ENCODE results near the gene FOXD1. TPM values are rescaled to one million over a fixed set of nuclear protein-coding genes. Genes with fewer than 3 reads are reported as not detected.

Gene FOXD1
- total and polyA plus RNA-seq, 9 of the 15 experiments (the other 6 are each of a cell fraction or from before 2014, with no cell fraction given) = 0.03 to 0.40 (median 0.10) TPM; not detected in 4

DNA sequence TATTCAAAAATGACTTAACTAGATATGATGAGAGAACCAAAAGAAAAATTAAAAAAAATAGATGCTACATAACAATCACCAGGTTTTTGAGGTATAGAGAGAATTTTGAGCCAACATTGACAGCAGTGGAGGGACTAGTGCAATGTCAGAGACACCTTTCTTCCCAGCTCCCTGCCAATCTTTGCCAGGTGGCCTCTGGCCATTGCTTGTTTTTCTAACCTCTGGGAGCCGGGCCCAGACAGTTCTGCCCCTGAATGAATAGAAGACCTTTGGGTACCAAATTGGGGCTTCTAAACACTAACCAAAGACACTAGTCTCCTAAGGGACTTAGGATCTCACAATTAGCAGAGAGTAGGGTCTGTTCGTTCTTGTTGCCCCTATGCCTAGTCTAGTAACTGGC lies 33.4 kb downstream of the FOXD1 start:
- TF ChIP-seq RNF2 (IDR thresholded peaks at IDR 0.05) = no peak
- TF ChIP-seq ZSCAN32 (CRISPR knock-in tag; IDR thresholded peaks at IDR 0.05) = no peak
- TF ChIP-seq ZNF609 (CRISPR knock-in tag; IDR thresholded peaks at IDR 0.05; ENCODE audit: borderline replicate concordance) = no peak
- no peak for TF ChIP-seq ZNF77 (CRISPR knock-in tag; IDR thresholded peaks at IDR 0.05)
- TF ChIP-seq RREB1 (CRISPR knock-in tag; IDR thresholded peaks at IDR 0.05) = no peak
- no peak for TF ChIP-seq SP1 (CRISPR knock-in tag; IDR thresholded peaks at IDR 0.05)
- TF ChIP-seq ZNF583 (CRISPR knock-in tag; IDR thresholded peaks at IDR 0.05) = no peak
- TF ChIP-seq SAFB (IDR thresholded peaks at IDR 0.05; ENCODE audit: borderline replicate concordance, low read depth, low read length) = no peak
- no peak for TF ChIP-seq ZNF778 (CRISPR knock-in tag; IDR thresholded peaks at IDR 0.05)
- no peak for TF ChIP-seq ZNF699 (CRISPR knock-in tag; IDR thresholded peaks at IDR 0.05; ENCODE audit: insufficient replicate concordance)
- Histone ChIP-seq H2AFZ (ENCODE audit: low read depth, low read length) (no peak overlapping the region), H3K36me3 (ENCODE audit: control insufficient read depth, insufficient read depth, low read length) (no peaks in the 10 kb centered on the region), H4K20me1 (replicated peaks; ENCODE audit: control insufficient read depth, insufficient read depth, low read length) (no peaks in the 10 kb centered on the region), H3K9ac (ENCODE audit: insufficient read depth in 1 of 2, low read depth in 2 of 2, low read length in 2 of 2) (no peak overlapping the region), H3K27ac (ENCODE audit: extremely low read depth, low read depth, low read length) (no peak overlapping the region), H3K79me2 (ENCODE audit: control insufficient read depth, insufficient read depth, low read length) (no peaks in the 10 kb centered on the region), H3K9me1 (ENCODE audit: control insufficient read depth, insufficient read depth, low read length) (no peaks in the 10 kb centered on the region), H3K4me3 (no peak overlapping the region), H3K9me3 (replicated peaks; ENCODE audit: control insufficient read depth, insufficient read depth, low read depth, low read length) (no peaks in the 10 kb centered on the region), H3K4me2 (ENCODE audit: insufficient read depth, low read length) (no peak overlapping the region), H3K4me1 (replicated peaks in 1 of 2; ENCODE audit: control insufficient read depth in 2 of 2, insufficient read depth in 2 of 2, low read length in 2 of 2) (peaks cover 0 to 8% of the 10 kb centered on the region in 2 experiments; a peak in 2 of 5 replicates), H3K27me3 (ENCODE audit: control insufficient read depth in 2 of 2, insufficient read depth in 2 of 2, low read length in 2 of 2) (peaks cover 35 to 43% of the 10 kb centered on the region in 2 experiments)
- intact Hi-C loops (cut with micrococcal nuclease) (no loop called here), in situ Hi-C loops (cut with MboI) (no loop called here)
- ChIA-PET CTCF (ENCODE audit: low intra/inter-chr PET ratio) (no interaction called here), POLR2A (interaction anchor here (0.7 to 1.4 kb wide), 2 partner anchors 16 to 185 kb away, joined by 3 to 4 read pairs; no protein-coding TSS in a partner anchor)
- DNase-seq (ENCODE audit: extremely low read depth in 1 of 4, low spot score in 3 of 4) (no peak), ATAC-seq (no peak), FAIRE-seq (no peak)
- no TSS peak for BruUV-seq (replicated peaks)
- 0% methylated on average over 2 of the region's 2 CpGs for whole genome bisulfite sequencing (ENCODE audit: insufficient coverage, low coverage, missing lambda C conversion rate)

All from K562 (cell line).